Activated B cell treated with CpG ODN at 0.5 μM for 24 hours (primary cell): Measurements from ENCODE around the gene NAGPA. TPM values are rescaled to one million over a fixed set of nuclear protein-coding genes. Genes with fewer than 3 reads are reported as not detected.

Source experiments
- ATAC-seq: fragments of 200-7000 bp; cut with Tn5 transposase; one replicate; pipeline ENCODE4 v1.10.0; 2021; ENCODE audit warnings: low read depth, mild to moderate bottlenecking, moderate library complexity
- CTCF ChIA-PET: fragments of 350-600 bp; sonication (Branson Sonifier 250); formaldehyde crosslinking; loops from one replicate; lab custom pipeline; 2021; ENCODE audit warnings: antibody characterized with exemption; lab: Charles Lee
- POLR2A ChIA-PET: fragments of 350-600 bp; sonication (Branson Sonifier 250); formaldehyde crosslinking; loops from one replicate; lab custom pipeline; 2021; ENCODE audit warnings: antibody characterized with exemption; lab: Charles Lee
- DNase-seq: peaks from one replicate; pipeline ENCODE4 v3.0.0; 2022
- H3K27ac Mint-ChIP-seq: one replicate; pipeline ENCODE4 v1.8.0; 2020; ENCODE audit warnings: mixed read lengths
- H3K27me3 Mint-ChIP-seq: one replicate; pipeline ENCODE4 v1.8.0; 2021; ENCODE audit warnings: mixed read lengths
- H3K36me3 Mint-ChIP-seq: one replicate; pipeline ENCODE4 v1.8.0; 2021; ENCODE audit warnings: low read depth, mixed read lengths
- H3K4me1 Mint-ChIP-seq: one replicate; pipeline ENCODE4 v1.8.0; 2021; ENCODE audit warnings: mixed read lengths
- H3K4me3 Mint-ChIP-seq: one replicate; pipeline ENCODE4 v1.8.0; 2020; ENCODE audit warnings: mild to moderate bottlenecking, mixed read lengths
- H3K9me3 Mint-ChIP-seq: one replicate; pipeline ENCODE4 v1.8.0; 2020; ENCODE audit warnings: mixed read lengths
- intact Hi-C: fragments of 100-400 bp; cut with micrococcal nuclease; formaldehyde crosslinking; loops from one replicate; pipeline ENCODE4 v1.15.1; 2024
- total RNA-seq: library from RNA; stranded (reverse); gene quantifications from 2 replicates; pipeline ENCODE4 v1.2.3, GENCODE V29; 2022
- TF ChIP-seq, protein P1 (sequence below): fragments of 200-600 bp; IDR thresholded peaks from one replicate; pipeline ENCODE4 v1.8.0; 2022; ENCODE audit warnings: antibody characterized with exemption, mild to moderate bottlenecking

NAGPA gene
- total RNA-seq, 1 donor from 2014 or later = 23.8 TPM

DNA sequence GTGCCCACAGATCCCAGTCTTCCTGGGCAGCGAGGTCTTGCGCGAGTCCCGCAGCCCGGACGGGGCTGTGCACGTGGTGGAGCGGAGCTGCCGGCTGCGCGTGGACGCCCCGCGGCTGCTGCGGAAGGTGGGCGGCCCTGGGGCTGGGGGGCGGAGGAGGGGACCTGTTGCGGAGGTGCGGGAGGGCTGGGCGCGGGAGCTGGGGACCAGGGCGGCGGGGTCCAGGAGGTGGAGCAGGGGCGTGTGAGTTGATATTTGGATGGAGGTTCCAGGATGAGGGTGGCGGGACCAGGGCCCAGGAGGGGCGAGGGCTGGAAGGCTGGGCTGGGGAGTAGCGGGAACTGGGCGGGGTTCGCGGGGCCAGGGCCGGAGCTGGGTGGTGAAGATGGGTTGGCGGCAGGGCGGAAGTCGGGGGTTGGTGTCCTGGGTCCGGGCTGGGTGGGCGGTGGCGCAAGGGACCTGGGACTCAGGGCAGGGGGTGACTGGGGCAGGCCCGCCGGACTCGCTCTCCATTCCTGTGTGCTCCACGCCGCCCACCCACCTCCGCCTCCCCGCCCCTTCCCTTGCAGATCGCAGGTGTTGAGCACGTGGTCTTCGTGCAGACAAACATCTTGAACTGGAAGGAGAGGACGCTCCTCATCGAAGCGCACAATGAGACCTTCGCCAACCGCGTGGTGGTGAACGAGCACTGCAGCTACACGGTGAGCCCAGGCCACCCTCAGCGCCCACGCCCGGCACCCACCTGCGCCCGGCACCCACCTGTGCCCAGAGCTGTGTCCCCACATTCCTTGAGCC, 46.0 kb downstream of the NAGPA start:
- peaks cover 6% of the 10 kb centered on the region for H3K9me3 Mint-ChIP-seq
- intact Hi-C loops = no loop called here
- TF ChIP-seq, protein P1, sequence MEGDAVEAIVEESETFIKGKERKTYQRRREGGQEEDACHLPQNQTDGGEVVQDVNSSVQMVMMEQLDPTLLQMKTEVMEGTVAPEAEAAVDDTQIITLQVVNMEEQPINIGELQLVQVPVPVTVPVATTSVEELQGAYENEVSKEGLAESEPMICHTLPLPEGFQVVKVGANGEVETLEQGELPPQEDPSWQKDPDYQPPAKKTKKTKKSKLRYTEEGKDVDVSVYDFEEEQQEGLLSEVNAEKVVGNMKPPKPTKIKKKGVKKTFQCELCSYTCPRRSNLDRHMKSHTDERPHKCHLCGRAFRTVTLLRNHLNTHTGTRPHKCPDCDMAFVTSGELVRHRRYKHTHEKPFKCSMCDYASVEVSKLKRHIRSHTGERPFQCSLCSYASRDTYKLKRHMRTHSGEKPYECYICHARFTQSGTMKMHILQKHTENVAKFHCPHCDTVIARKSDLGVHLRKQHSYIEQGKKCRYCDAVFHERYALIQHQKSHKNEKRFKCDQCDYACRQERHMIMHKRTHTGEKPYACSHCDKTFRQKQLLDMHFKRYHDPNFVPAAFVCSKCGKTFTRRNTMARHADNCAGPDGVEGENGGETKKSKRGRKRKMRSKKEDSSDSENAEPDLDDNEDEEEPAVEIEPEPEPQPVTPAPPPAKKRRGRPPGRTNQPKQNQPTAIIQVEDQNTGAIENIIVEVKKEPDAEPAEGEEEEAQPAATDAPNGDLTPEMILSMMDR = no peak
- POLR2A ChIA-PET = no interaction called here
- ATAC-seq = no peak
- H3K4me3 Mint-ChIP-seq = no peak overlapping the region
- no peak for DNase-seq
- no peaks in the 10 kb centered on the region for H3K36me3 Mint-ChIP-seq
- CTCF ChIA-PET = no interaction called here
- H3K27me3 Mint-ChIP-seq = peaks cover 41% of the 10 kb centered on the region
- peaks cover 8% of the 10 kb centered on the region for H3K4me1 Mint-ChIP-seq
- H3K27ac Mint-ChIP-seq = no peak overlapping the region

DNA sequence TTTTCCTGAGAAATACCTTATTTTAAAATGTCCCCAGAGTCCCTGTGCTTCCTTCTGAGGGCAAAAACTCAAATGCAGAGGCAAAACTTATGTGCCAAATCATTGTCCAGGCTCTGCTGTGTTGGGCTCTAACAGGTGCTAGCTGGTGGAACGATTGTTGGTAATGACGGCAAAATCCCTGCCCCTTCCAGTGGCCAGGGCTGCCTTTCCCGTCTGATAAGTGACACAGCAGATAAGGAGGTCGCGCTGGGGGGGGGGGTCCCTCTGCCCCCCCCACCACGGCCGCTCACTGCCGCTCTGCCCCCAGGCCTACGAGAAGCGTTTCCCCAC, 46.5 kb downstream of the NAGPA start:
- ChIA-PET POLR2A (no interaction called here), CTCF (no interaction called here)
- ATAC-seq (no peak), DNase-seq (no peak)
- Mint-ChIP-seq H3K27me3 (peaks cover 39% of the 10 kb centered on the region), H3K9me3 (peaks cover 6% of the 10 kb centered on the region), H3K4me3 (no peak overlapping the region), H3K27ac (no peak overlapping the region), H3K36me3 (no peaks in the 10 kb centered on the region), H3K4me1 (peaks cover 8% of the 10 kb centered on the region)
- intact Hi-C loops = no loop called here
- TF ChIP-seq, protein P1 = no peak

DNA sequence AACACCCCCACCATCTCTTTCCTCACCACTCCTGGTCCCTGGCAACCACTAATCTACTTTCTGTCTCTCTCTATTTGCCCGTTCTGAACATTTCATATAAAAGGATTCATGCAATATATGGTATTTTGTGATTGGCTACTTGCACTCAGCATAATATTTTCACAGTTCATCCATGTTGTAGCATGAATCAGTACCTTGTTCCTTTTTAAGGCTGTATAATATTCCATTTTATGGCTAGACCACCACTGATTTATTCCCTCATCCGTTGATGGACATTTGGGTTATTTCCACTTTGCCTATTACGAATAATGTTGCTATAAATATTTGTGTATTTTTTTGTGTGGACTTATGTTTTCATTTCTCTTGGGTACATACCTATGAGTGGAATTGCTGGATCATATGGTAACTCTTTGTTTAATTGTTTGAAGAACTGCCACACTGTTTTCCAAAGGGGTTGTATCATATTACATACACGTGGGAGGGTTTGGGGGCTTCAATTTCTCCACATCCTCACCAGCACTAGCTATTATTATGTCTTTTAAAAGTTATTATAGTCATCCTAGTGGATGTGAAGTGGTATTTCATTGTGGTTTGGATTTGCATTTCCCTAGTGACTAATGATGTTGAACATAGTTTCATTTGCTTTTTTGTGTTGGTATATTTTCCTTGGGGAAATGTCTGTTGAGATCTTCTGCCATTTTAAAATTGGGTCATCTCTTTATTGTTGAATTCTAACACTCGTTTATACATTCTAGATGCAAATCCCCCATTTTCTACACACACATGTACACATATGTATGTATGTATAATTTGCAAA, 49.4 kb downstream of the NAGPA start:
- no peak overlapping the region for H3K27ac Mint-ChIP-seq
- TF ChIP-seq, protein P1 = no peak

DNA sequence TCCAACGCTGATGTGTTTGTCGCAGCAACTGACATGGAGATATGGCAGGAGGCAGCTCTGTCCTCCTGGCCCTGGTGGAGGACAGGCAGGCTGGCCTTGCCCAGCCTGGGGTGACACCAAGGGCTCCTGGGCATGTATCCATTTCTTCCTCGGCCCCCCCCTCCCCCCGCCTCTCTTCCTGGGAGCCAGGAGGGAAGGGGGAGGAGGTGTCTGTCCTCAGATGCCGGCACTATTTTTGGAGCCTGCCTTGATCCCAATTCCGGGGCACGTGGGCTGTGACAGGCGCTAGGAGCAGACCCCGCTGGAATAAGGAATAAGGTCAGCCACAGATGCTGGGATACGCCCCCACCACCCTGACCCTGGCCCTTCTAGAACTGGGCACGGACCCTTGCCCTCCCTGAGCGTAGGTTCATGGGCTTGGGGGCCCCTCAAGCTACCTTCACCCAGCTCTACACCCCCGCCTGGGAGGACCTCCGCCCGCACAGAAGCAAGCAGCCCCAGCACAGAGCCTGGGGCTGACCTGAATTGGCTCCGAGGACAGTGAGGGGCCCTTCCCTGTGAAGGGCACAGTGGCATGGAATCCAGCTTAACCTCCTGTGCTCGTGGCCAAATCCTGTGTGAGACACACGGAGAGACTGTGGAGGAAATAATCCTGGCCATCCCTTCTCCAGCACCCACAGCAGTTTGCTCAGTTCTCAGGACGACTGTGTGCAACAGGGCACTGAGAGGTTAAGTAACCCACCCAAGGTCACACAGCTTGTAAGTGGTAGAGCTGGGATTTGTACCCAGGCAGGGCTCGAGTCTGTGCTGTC, 51.5 kb downstream of the NAGPA start:
- Mint-ChIP-seq H3K27me3 (peaks cover 28% of the 10 kb centered on the region), H3K9me3 (peaks cover 6% of the 10 kb centered on the region), H3K4me3 (no peak overlapping the region), H3K27ac (no peak overlapping the region), H3K36me3 (no peaks in the 10 kb centered on the region), H3K4me1 (no peaks in the 10 kb centered on the region)
- intact Hi-C loops = no loop called here
- POLR2A ChIA-PET = no interaction called here
- TF ChIP-seq, protein P1 = no peak
- CTCF ChIA-PET = no interaction called here
- DNase-seq = no peak
- no peak for ATAC-seq

More for the DNA sequence above, 49.4 kb downstream of the NAGPA start:
- peaks cover 8% of the 10 kb centered on the region for H3K4me1 Mint-ChIP-seq
- H3K27me3 Mint-ChIP-seq = peaks cover 38% of the 10 kb centered on the region
- no peak for DNase-seq
- ChIA-PET POLR2A (no interaction called here), CTCF (no interaction called here)
- peaks cover 6% of the 10 kb centered on the region for H3K9me3 Mint-ChIP-seq
- no peak overlapping the region for H3K4me3 Mint-ChIP-seq
- H3K36me3 Mint-ChIP-seq = no peaks in the 10 kb centered on the region
- intact Hi-C loops = no loop called here
- no peak for ATAC-seq
